Mesendoderm (in vitro differentiated cells): Measurements from ENCODE around the gene IGFBP4.

Experiments
- DNase-seq: peaks from one replicate; pipeline ENCODE4 v3.0.0; 2013
- H2AK5ac ChIP-seq: 2 replicates; pipeline ENCODE4 v1.6.1; 2013; ENCODE audit warnings: low read length, inconsistent platforms
- H2BK120ac ChIP-seq: 2 replicates; pipeline ENCODE4 v1.6.1; 2013; ENCODE audit warnings: low read depth, mild to moderate bottlenecking, low read length, moderate library complexity, mixed read lengths
- H2BK15ac ChIP-seq: replicated peaks from 2 replicates; pipeline ENCODE4 v1.6.1; 2013; ENCODE audit warnings: low read depth, mild to moderate bottlenecking, moderate library complexity
- H2BK5ac ChIP-seq: 2 replicates; pipeline ENCODE4 v1.6.1; 2013; ENCODE audit warnings: low read length, inconsistent platforms
- H3K18ac ChIP-seq: 2 replicates; pipeline ENCODE4 v1.6.1; 2013; ENCODE audit warnings: mild to moderate bottlenecking, low read length, mixed read lengths
- H3K23ac ChIP-seq: one replicate; pipeline ENCODE4 v1.6.1; 2013; ENCODE audit warnings: low read length
- H3K27ac ChIP-seq: 2 replicates; pipeline ENCODE4 v1.5.1; 2013; ENCODE audit warnings: low read depth, mild to moderate bottlenecking, inconsistent platforms, low read length, moderate library complexity
- H3K27me3 ChIP-seq: 2 replicates; pipeline ENCODE4 v1.6.1; 2013; ENCODE audit warnings: low read length, control low read depth, mild to moderate bottlenecking, inconsistent platforms; ENCODE audit not compliant: insufficient read depth, poor library complexity
- H3K36me3 ChIP-seq: 2 replicates; pipeline ENCODE4 v1.6.1; 2013; ENCODE audit warnings: low read length, inconsistent platforms; ENCODE audit not compliant: control insufficient read depth, insufficient read depth
- H3K4ac ChIP-seq: one replicate; pipeline ENCODE4 v1.6.1; 2013; ENCODE audit warnings: low read depth, mild to moderate bottlenecking, low read length, moderate library complexity
- H3K4me1 ChIP-seq: 2 replicates; pipeline ENCODE4 v1.6.1; 2013; ENCODE audit warnings: low read depth, low read length, inconsistent platforms; ENCODE audit not compliant: control insufficient read depth
- H3K4me2 ChIP-seq: 2 replicates; pipeline ENCODE4 v1.6.1; 2013; ENCODE audit warnings: low read length
- H3K4me3 ChIP-seq: 2 replicates; pipeline ENCODE4 v1.5.1; 2013; ENCODE audit warnings: mild to moderate bottlenecking, low read length
- H3K56ac ChIP-seq: one replicate; pipeline ENCODE4 v1.6.1; 2013; ENCODE audit warnings: low read length
- H3K79me1 ChIP-seq: 2 replicates; pipeline ENCODE4 v1.6.1; 2013; ENCODE audit warnings: low read length, inconsistent platforms
- H3K79me2 ChIP-seq: 2 replicates; pipeline ENCODE4 v1.6.1; 2013; ENCODE audit warnings: mild to moderate bottlenecking, low read length; ENCODE audit not compliant: control insufficient read depth, insufficient read depth
- H3K9ac ChIP-seq: 2 replicates; pipeline ENCODE4 v1.6.1; 2013; ENCODE audit warnings: low read length, inconsistent platforms
- H4K5ac ChIP-seq: one replicate; pipeline ENCODE4 v1.6.1; 2013; ENCODE audit warnings: low read length
- H4K8ac ChIP-seq: one replicate; pipeline ENCODE4 v1.6.1; 2013; ENCODE audit warnings: low read depth, mild to moderate bottlenecking, control low read depth, low read length, moderate library complexity
- WGBS: extraction: QIAGEN DNeasy Blood & Tissue Kit; methylation state at CpG from one replicate; pipeline ENCODE4 v1.1.7; 2013; ENCODE audit warnings: low lambda C conversion rate, missing lambda C conversion rate; ENCODE audit not compliant: insufficient coverage; ENCODE audit errors: extremely low coverage; 5-methylcytosine and 5-hydroxymethylcytosine counted together

The IGFBP4 gene

GRCh38 chr17:40499551-40500189 is 56.4 kb downstream of the IGFBP4 start:
- Histone ChIP-seq H3K4ac (peak overlapping the region; percentile 49), H2BK15ac (no peak overlapping the region), H3K4me3 (no peak overlapping the region), H2AK5ac (peak overlapping the region; percentile 94), H3K27me3 (no peaks in the 10 kb centered on the region), H3K4me1 (peaks cover 9% of the 10 kb centered on the region), H3K4me2 (peak overlapping the region; percentile 31), H4K5ac (peak overlapping the region; percentile 17), H4K8ac (no peak overlapping the region), H2BK5ac (peak overlapping the region; percentile 88), H3K56ac (peak overlapping the region; percentile 91), H3K9ac (peak overlapping the region; percentile 72), H3K18ac (peak overlapping the region; percentile 46), H2BK120ac (no peak overlapping the region), H3K79me2 (no peaks in the 10 kb centered on the region), H3K23ac (no peak overlapping the region), H3K36me3 (no peaks in the 10 kb centered on the region), H3K79me1 (peaks cover 1% of the 10 kb centered on the region), H3K27ac (peak overlapping the region; percentile 80)
- WGBS, result no CpG with 5 or more reads among the region's 17 CpGs
- peak; percentile 94 for DNase-seq

GRCh38 chr17:40500190-40500589 is 56.9 kb downstream of the IGFBP4 start:
- Histone ChIP-seq H3K18ac (peak overlapping the region; percentile 46), H3K79me2 (no peaks in the 10 kb centered on the region), H2BK15ac (no peak overlapping the region), H2BK5ac (peak overlapping the region; percentile 88), H2AK5ac (peak overlapping the region; percentile 94), H3K4me2 (peak overlapping the region; percentile 31), H3K56ac (peak overlapping the region; percentile 91), H3K36me3 (no peaks in the 10 kb centered on the region), H4K8ac (no peak overlapping the region), H3K9ac (peak overlapping the region; percentile 72), H3K23ac (no peak overlapping the region), H3K4ac (peak overlapping the region; percentile 49), H3K27me3 (no peaks in the 10 kb centered on the region), H3K79me1 (peaks cover 1% of the 10 kb centered on the region), H3K4me3 (no peak overlapping the region), H3K27ac (peak overlapping the region; percentile 80), H4K5ac (no peak overlapping the region), H2BK120ac (no peak overlapping the region), H3K4me1 (peaks cover 9% of the 10 kb centered on the region)
- no CpG with 5 or more reads among the region's 11 CpGs for WGBS
- DNase-seq, result no peak

GRCh38 chr17:40500709-40501108 is 57.5 kb downstream of the IGFBP4 start:
- H3K79me2 ChIP-seq, result no peaks in the 10 kb centered on the region
- peak overlapping the region; percentile 49 for H3K4ac ChIP-seq
- peak overlapping the region; percentile 57 for H2AK5ac ChIP-seq
- peak overlapping the region; percentile 9 for H2BK5ac ChIP-seq
- peaks cover 9% of the 10 kb centered on the region for H3K4me1 ChIP-seq
- H4K5ac ChIP-seq, result no peak overlapping the region
- H3K36me3 ChIP-seq, result no peaks in the 10 kb centered on the region
- peak overlapping the region; percentile 46 for H3K18ac ChIP-seq
- H2BK120ac ChIP-seq, result no peak overlapping the region
- H3K9ac ChIP-seq, result peak overlapping the region; percentile 72
- no peaks in the 10 kb centered on the region for H3K27me3 ChIP-seq
- H2BK15ac ChIP-seq, result no peak overlapping the region
- H3K4me3 ChIP-seq, result no peak overlapping the region
- no peak overlapping the region for H4K8ac ChIP-seq
- no peak overlapping the region for H3K23ac ChIP-seq
- WGBS, result no CpG with 5 or more reads among the region's 10 CpGs
- DNase-seq, result no peak
- H3K56ac ChIP-seq, result peak overlapping the region; percentile 91
- peaks cover 1% of the 10 kb centered on the region for H3K79me1 ChIP-seq
- H3K27ac ChIP-seq, result no peak overlapping the region
- H3K4me2 ChIP-seq, result no peak overlapping the region

- H3K18ac ChIP-seq, result peak within 1 kb of the TSS; percentile 46
- H3K4me1 ChIP-seq, result peaks cover 9% of the 10 kb centered on the region
- H3K56ac ChIP-seq, result peak within 1 kb of the TSS; percentile 91
- no peak within 1 kb of the TSS for H3K4me2 ChIP-seq
- H4K8ac ChIP-seq, result no peak within 1 kb of the TSS
- no peak within 1 kb of the TSS for H2BK120ac ChIP-seq
- H3K27me3 ChIP-seq, result no peaks in the 10 kb centered on the region
- no CpG with 5 or more reads among the region's 7 CpGs for WGBS
- no peak for DNase-seq
- no peaks in the 10 kb centered on the region for H3K79me2 ChIP-seq
- H3K4me3 ChIP-seq, result no peak within 1 kb of the TSS
- H2BK5ac ChIP-seq, result peak within 1 kb of the TSS; percentile 60
- peak within 1 kb of the TSS; percentile 84 for H2AK5ac ChIP-seq
- H3K36me3 ChIP-seq, result no peaks in the 10 kb centered on the region
- peaks cover 1% of the 10 kb centered on the region for H3K79me1 ChIP-seq
- H3K9ac ChIP-seq, result peak within 1 kb of the TSS; percentile 72
- no peak within 1 kb of the TSS for H4K5ac ChIP-seq
- H3K23ac ChIP-seq, result no peak within 1 kb of the TSS
- H3K27ac ChIP-seq, result no peak within 1 kb of the TSS
- peak within 1 kb of the TSS; percentile 49 for H3K4ac ChIP-seq
- H2BK15ac ChIP-seq, result no peak within 1 kb of the TSS
These were observed 58.3 kb downstream of the IGFBP4 start, which contains the start of gene TNS4 for GRCh38 chr17:40501499-40501911. TSS of gene TNS4 (minus strand) at chr17:40501623. CDS start at chr17:40496425, 5,198 bp downstream.

- DNase-seq, result no peak
These were observed 59.5 kb downstream of the IGFBP4 start for GRCh38 chr17:40502716-40503115.

More at GRCh38 chr17:40502716-40503115, 59.5 kb downstream of the IGFBP4 start:
- no peak overlapping the region for H3K4ac ChIP-seq
- H3K36me3 ChIP-seq, result no peaks in the 10 kb centered on the region
- no peak overlapping the region for H3K27ac ChIP-seq
- no peak overlapping the region for H2BK5ac ChIP-seq
- no peak overlapping the region for H2AK5ac ChIP-seq
- no peak overlapping the region for H3K4me3 ChIP-seq
- no peak overlapping the region for H3K4me2 ChIP-seq
- no peaks in the 10 kb centered on the region for H3K27me3 ChIP-seq
- no peak overlapping the region for H3K18ac ChIP-seq
- H2BK15ac ChIP-seq, result no peak overlapping the region
- H3K4me1 ChIP-seq, result peaks cover 9% of the 10 kb centered on the region
- no peak overlapping the region for H4K8ac ChIP-seq
- H2BK120ac ChIP-seq, result no peak overlapping the region
- no peak overlapping the region for H4K5ac ChIP-seq
- H3K79me1 ChIP-seq, result no peaks in the 10 kb centered on the region
- no CpG with 5 or more reads among the region's 5 CpGs for WGBS
- no peak overlapping the region for H3K9ac ChIP-seq
- H3K56ac ChIP-seq, result no peak overlapping the region
- H3K23ac ChIP-seq, result no peak overlapping the region
- H3K79me2 ChIP-seq, result no peaks in the 10 kb centered on the region
